SK-N-SH (cell line): Measurements from ENCODE around the gene PRR9. TPM values are rescaled to one million over a fixed set of nuclear protein-coding genes. Genes with fewer than 3 reads are reported as not detected.
A peak's percentile ranks its signal among the peaks of the same experiment; 100 is the strongest.
"Not testable (repeated sequence)": the region's sequence is repeated elsewhere in the genome, so short reads cannot be mapped to it uniquely, and the experiment has no call there.

Experiments used
- CTCF ChIA-PET: fragments of 300-600, 350-600 bp; formaldehyde crosslinking; extraction: SDS; loops from one replicate; lab custom pipeline; 2021; lab: Yijun Ruan, JAX
- POLR2A ChIA-PET: fragments of 350-600 bp; sonication (Branson Sonifier 250); formaldehyde crosslinking; extraction: SDS; loops from one replicate; lab custom pipeline; 2020; ENCODE audit warnings: antibody characterized with exemption, inconsistent platforms; lab: Yijun Ruan, JAX
- DNase-seq: peaks from one replicate; pipeline ENCODE4 v3.0.0; 2012
- H2AFZ ChIP-seq: fragments of 200-600 bp; sonication (generic); 2 replicates; pipeline ENCODE4 v1.8.1; 2016; ENCODE audit warnings: antibody characterized with exemption, mild to moderate bottlenecking, low read depth
- H3F3A ChIP-seq: fragments of 200-600 bp; sonication (generic); replicated peaks from 2 replicates; pipeline ENCODE3; 2016; ENCODE audit warnings: antibody characterized with exemption, mild to moderate bottlenecking; ENCODE audit not compliant: insufficient read depth
- H3K27ac ChIP-seq, 2 experiments: fragments of 200-500 bp in 1 of 2; fragments of 200-600 bp in 1 of 2; sonication (Bioruptor generic) in 1 of 2; sonication (generic), shearing (Covaris generic) in 1 of 2; 2 replicates each; pipeline versions ENCODE4 v1.5.1 to v1.6.1; 2014 to 2016; ENCODE audit warnings: low read depth in 2 of 2, inconsistent platforms in 1 of 2, low read length in 1 of 2, mild to moderate bottlenecking in 1 of 2, mixed read lengths in 1 of 2
- H3K27me3 ChIP-seq: fragments of 200-600 bp; sonication (generic), shearing (Covaris generic); 2 replicates; pipeline ENCODE4 v1.6.1; 2016; ENCODE audit warnings: mixed run types; ENCODE audit not compliant: insufficient read depth
- H3K36me3 ChIP-seq, 2 experiments: fragments of 200-500 bp in 1 of 2; fragments of 200-600 bp in 1 of 2; sonication (Bioruptor generic) in 1 of 2; sonication (generic) in 1 of 2; replicated peaks in 1 of 2; 2 replicates each; pipeline versions ENCODE3 to v1.5.1; 2014 to 2016; ENCODE audit warnings: low read length in 1 of 2, mild to moderate bottlenecking in 1 of 2; ENCODE audit not compliant: insufficient read depth in 2 of 2, control insufficient read depth in 1 of 2
- H3K4me1 ChIP-seq, 2 experiments: fragments of 200-500 bp in 1 of 2; fragments of 200-600 bp in 1 of 2; sonication (Bioruptor generic) in 1 of 2; sonication (generic), shearing (Covaris generic) in 1 of 2; 2 replicates each; pipeline versions ENCODE4 v1.5.1 to v1.6.1; 2014 to 2016; ENCODE audit warnings: low read depth in 1 of 2, low read length in 1 of 2, mixed run types in 1 of 2; ENCODE audit not compliant: insufficient read depth in 2 of 2, control insufficient read depth in 1 of 2
- H3K4me2 ChIP-seq: fragments of 200-600 bp; sonication (generic), shearing (Covaris generic); 2 replicates; pipeline ENCODE4 v1.6.1; 2017; ENCODE audit warnings: mixed run types
- H3K4me3 ChIP-seq, 2 experiments: fragments of 200-500 bp in 1 of 2; fragments of 200-600 bp in 1 of 2; sonication (Bioruptor generic) in 1 of 2; sonication (generic), shearing (Covaris generic) in 1 of 2; 2 replicates each; pipeline versions ENCODE4 v1.5.1 to v1.8.1; 2014 to 2016; ENCODE audit warnings: low read depth in 2 of 2, inconsistent platforms in 1 of 2, low read length in 1 of 2, mild to moderate bottlenecking in 1 of 2, mixed read lengths in 1 of 2, moderate library complexity in 1 of 2
- H3K79me2 ChIP-seq: fragments of 200-600 bp; sonication (generic); 2 replicates; pipeline ENCODE4 v1.8.1; 2017; ENCODE audit warnings: mild to moderate bottlenecking; ENCODE audit not compliant: insufficient read depth
- H3K9ac ChIP-seq: fragments of 200-600 bp; sonication (generic); 2 replicates; pipeline ENCODE4 v1.6.1; 2017; ENCODE audit warnings: mixed run types
- H3K9me2 ChIP-seq: fragments of 200-600 bp; sonication (generic); 2 replicates; pipeline ENCODE4 v1.6.1; 2017; ENCODE audit warnings: mixed run types
- H3K9me3 ChIP-seq: fragments of 200-600 bp; sonication (generic); 2 replicates; pipeline ENCODE4 v1.6.1; 2017; ENCODE audit warnings: mixed run types, mild to moderate bottlenecking, moderate library complexity
- H4K20me1 ChIP-seq: fragments of 200-600 bp; sonication (generic); 2 replicates; pipeline ENCODE4 v1.6.1; 2017; ENCODE audit warnings: mild to moderate bottlenecking, mixed run types; ENCODE audit not compliant: insufficient read depth
- FOSL2 ChIP-seq: IDR thresholded peaks from 2 replicates; pipeline ENCODE4 v1.4.0; 2012; ENCODE audit warnings: low read depth, mild to moderate bottlenecking, moderate library complexity, borderline replicate concordance
- FOXJ3 ChIP-seq: sonication (generic); formaldehyde crosslinking; IDR thresholded peaks from 2 replicates; pipeline ENCODE4 v1.5.1; 2020; ENCODE audit warnings: mild to moderate bottlenecking, missing genetic modification reagents
- GATA2 ChIP-seq: sonication (generic); formaldehyde crosslinking; IDR thresholded peaks from 2 replicates; pipeline ENCODE4 v1.5.0; 2020; ENCODE audit warnings: mild to moderate bottlenecking, missing genetic modification reagents
- JUND ChIP-seq: IDR thresholded peaks from 2 replicates; pipeline ENCODE4 v1.4.0; 2012
- MXI1 ChIP-seq: IDR thresholded peaks from 2 replicates; pipeline ENCODE4 v1.6.1; 2012; ENCODE audit warnings: mild to moderate bottlenecking, low read depth, low read length, improper control_type of control experiment
- NFIC ChIP-seq: IDR thresholded peaks from 2 replicates; pipeline ENCODE4 v1.4.0; 2012; ENCODE audit warnings: borderline replicate concordance
- NRF1 ChIP-seq: IDR thresholded peaks from 2 replicates; pipeline ENCODE4 v1.6.1; 2012; ENCODE audit warnings: low read depth, mild to moderate bottlenecking, low read length
- POLR2AphosphoS5 ChIP-seq: IDR thresholded peaks from 2 replicates; pipeline ENCODE4 v1.6.1; 2012; ENCODE audit warnings: low read depth, low read length
- RAD21 ChIP-seq: IDR thresholded peaks from 2 replicates; pipeline ENCODE4 v1.6.1; 2012; ENCODE audit warnings: mild to moderate bottlenecking, low read length
- RCOR1 ChIP-seq: fragments of 150-350 bp; IDR thresholded peaks from 2 replicates; pipeline ENCODE4 v1.6.1; 2017; ENCODE audit warnings: antibody characterized with exemption, low read length
- RFX5 ChIP-seq: IDR thresholded peaks from 2 replicates; pipeline ENCODE4 v1.6.1; 2012; ENCODE audit warnings: mild to moderate bottlenecking, improper control_type of control experiment, low read length
- SMC3 ChIP-seq: IDR thresholded peaks from 2 replicates; pipeline ENCODE4 v1.6.1; 2012; ENCODE audit warnings: low read depth, low read length, improper control_type of control experiment
- TAF1 ChIP-seq: IDR thresholded peaks from 2 replicates; pipeline ENCODE4 v1.6.1; 2012; ENCODE audit warnings: low read depth, mild to moderate bottlenecking, low read length, moderate library complexity, borderline replicate concordance
- TCF12 ChIP-seq: IDR thresholded peaks from 2 replicates; pipeline ENCODE4 v1.4.0; 2012
- TEAD4 ChIP-seq: IDR thresholded peaks from 2 replicates; pipeline ENCODE4 v1.4.0; 2012; ENCODE audit warnings: mild to moderate bottlenecking, borderline replicate concordance; ENCODE audit not compliant: insufficient read depth
- YY1 ChIP-seq: IDR thresholded peaks from 2 replicates; pipeline ENCODE4 v1.4.0; 2012; ENCODE audit warnings: low read depth, mild to moderate bottlenecking
- WGBS: methylation state at CpG from one replicate; pipeline ENCODE4 v1.1.6; 2017; ENCODE audit warnings: low lambda C conversion rate; 5-methylcytosine and 5-hydroxymethylcytosine counted together
- polyA plus RNA-seq, 3 experiments: library from polyadenylated mRNA; depleted of rRNA; stranded (reverse); fragments of >200 nt; gene quantifications; 2 replicates each; pipeline ENCODE4 v1.2.3, GENCODE V29; 2012
- TF ChIP-seq, protein P1 (sequence below): fragments of 200-600 bp; sonication (generic); IDR thresholded peaks from 2 replicates; pipeline ENCODE4 v1.6.1; 2017; ENCODE audit warnings: antibody characterized with exemption, mild to moderate bottlenecking, moderate library complexity
- TF ChIP-seq, protein P2 (sequence below): fragments of 150-350 bp; IDR thresholded peaks from 2 replicates; pipeline ENCODE4 v1.6.1; 2017; ENCODE audit warnings: antibody characterized with exemption, low read length, low read depth, borderline replicate concordance
- TF ChIP-seq, protein P3 (sequence below): IDR thresholded peaks from 2 replicates; pipeline ENCODE4 v1.4.0; 2012; ENCODE audit warnings: low read depth
- TF ChIP-seq, protein P4 (sequence below): fragments of 150-350 bp; IDR thresholded peaks from 2 replicates; pipeline ENCODE4 v1.6.1; 2016; ENCODE audit warnings: mild to moderate bottlenecking, low read depth, low read length

Gene PRR9
- polyA plus RNA-seq, 1 of the 3 experiments (the other 2 are of a cell fraction): not detected

DNA sequence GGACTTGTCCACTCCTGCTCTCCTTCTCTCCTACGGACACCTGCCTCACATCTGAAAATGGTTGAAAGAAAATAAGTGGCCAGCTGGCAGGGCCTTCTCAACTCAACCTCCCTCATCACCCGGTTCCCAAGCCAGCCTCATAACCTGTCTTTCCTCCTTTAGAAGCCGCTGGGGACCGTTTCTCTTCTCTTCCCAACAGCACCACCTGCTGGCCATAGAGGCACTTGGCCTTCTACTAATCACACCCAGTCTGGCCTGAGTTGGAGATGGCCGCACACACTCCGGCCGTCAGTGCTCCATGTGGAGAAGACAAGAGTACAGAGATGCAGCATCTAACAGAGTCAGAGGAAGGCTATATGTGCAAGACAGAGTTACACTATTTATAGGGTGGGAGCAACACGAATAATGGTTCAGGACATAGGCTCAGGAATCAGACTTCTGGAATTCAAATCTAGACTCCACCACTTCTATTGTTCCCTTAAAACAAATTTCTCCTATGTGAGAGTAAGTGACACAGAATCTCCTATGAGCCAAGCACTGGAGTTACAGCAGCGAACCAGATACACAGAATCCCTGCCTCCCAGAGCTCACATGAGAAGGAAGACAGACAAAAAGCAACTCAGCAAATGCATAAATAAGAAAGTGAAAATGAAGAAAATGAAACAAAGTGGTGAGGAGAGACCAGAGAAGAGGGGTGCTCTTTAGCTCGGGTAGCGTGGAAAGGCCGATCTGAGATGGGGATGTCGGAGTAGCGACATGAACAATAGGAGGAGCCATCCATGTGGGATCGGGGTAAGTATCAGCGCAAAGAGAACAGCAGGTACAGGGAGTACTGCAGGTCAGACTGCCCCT is 5.9 kb downstream of the PRR9 start:
- H3K36me3 ChIP-seq, H3K9me3 ChIP-seq, POLR2A ChIA-PET, H3K4me1 ChIP-seq, H3F3A ChIP-seq, H3K27ac ChIP-seq, H3K9ac ChIP-seq, H3K79me2 ChIP-seq, H3K9me2 ChIP-seq, H4K20me1 ChIP-seq: not testable (repeated sequence)
- H3K4me3 ChIP-seq: peak overlapping the region; percentile 17 to 56; a peak in 2 of 4 replicates
- peak overlapping the region; percentile 51; the same call in 1 of the 2 replicates for H2AFZ ChIP-seq
- peak; percentile 53 for TF ChIP-seq RAD21
- TF ChIP-seq SMC3: peak; percentile 35
- TF ChIP-seq, protein P1, sequence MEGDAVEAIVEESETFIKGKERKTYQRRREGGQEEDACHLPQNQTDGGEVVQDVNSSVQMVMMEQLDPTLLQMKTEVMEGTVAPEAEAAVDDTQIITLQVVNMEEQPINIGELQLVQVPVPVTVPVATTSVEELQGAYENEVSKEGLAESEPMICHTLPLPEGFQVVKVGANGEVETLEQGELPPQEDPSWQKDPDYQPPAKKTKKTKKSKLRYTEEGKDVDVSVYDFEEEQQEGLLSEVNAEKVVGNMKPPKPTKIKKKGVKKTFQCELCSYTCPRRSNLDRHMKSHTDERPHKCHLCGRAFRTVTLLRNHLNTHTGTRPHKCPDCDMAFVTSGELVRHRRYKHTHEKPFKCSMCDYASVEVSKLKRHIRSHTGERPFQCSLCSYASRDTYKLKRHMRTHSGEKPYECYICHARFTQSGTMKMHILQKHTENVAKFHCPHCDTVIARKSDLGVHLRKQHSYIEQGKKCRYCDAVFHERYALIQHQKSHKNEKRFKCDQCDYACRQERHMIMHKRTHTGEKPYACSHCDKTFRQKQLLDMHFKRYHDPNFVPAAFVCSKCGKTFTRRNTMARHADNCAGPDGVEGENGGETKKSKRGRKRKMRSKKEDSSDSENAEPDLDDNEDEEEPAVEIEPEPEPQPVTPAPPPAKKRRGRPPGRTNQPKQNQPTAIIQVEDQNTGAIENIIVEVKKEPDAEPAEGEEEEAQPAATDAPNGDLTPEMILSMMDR: peak; percentile 82
- WGBS: 7% methylated on average over 16 of the region's 16 CpGs
- CTCF ChIA-PET: interaction anchor here (0.6 to 4.3 kb wide), 7 partner anchors 9 to 570 kb away, joined by 3 to 21 read pairs (median 4); no protein-coding TSS in a partner anchor
- H3K4me2 ChIP-seq: peak overlapping the region; percentile 43; the same call in 1 of the 2 replicates
- H3K27me3 ChIP-seq: peaks cover 30% of the 10 kb centered on the region; the same call in 1 of the 2 replicates
- DNase-seq: peak; percentile 33

DNA sequence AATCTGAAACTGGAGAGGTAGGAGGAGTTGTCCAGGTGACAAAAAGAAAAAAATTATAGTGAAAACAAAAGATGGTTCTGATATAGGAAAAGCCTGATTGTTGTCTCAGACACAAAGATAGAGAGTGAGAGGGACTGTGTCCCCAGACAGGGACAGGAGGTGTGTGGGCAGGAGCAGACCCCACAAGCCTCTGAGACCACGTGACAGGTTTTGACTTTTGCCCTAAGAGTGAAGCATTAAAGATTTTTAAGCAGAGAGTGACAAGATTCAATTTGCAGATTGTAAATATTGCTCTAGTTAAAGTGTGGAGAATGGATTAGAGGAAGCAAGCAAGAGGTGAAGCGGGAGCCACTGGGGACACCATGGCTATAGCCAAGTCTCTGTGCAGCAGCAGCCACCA is 10.4 kb downstream of the PRR9 start:
- ChIA-PET POLR2A (no interaction called here), CTCF (interaction anchor here (1.3 to 1.6 kb wide), 2 partner anchors 14 to 182 kb away, joined by 3 to 6 read pairs; no protein-coding TSS in a partner anchor)
- Histone ChIP-seq H4K20me1 (no peaks in the 10 kb centered on the region), H3F3A (no peaks in the 10 kb centered on the region), H2AFZ (no peak overlapping the region), H3K36me3 (no peaks in the 10 kb centered on the region), H3K9ac (no peak overlapping the region), H3K27me3 (peaks cover 17% of the 10 kb centered on the region; the same call in 1 of the 2 replicates), H3K4me3 (no peak overlapping the region), H3K9me2 (no peaks in the 10 kb centered on the region), H3K9me3 (no peaks in the 10 kb centered on the region), H3K4me2 (no peak overlapping the region), H3K4me1 (no peaks in the 10 kb centered on the region; a peak in 1 of 4 replicates), H3K79me2 (no peaks in the 10 kb centered on the region), H3K27ac (no peak overlapping the region)
- DNase-seq: no peak
- TF ChIP-seq, protein P2, sequence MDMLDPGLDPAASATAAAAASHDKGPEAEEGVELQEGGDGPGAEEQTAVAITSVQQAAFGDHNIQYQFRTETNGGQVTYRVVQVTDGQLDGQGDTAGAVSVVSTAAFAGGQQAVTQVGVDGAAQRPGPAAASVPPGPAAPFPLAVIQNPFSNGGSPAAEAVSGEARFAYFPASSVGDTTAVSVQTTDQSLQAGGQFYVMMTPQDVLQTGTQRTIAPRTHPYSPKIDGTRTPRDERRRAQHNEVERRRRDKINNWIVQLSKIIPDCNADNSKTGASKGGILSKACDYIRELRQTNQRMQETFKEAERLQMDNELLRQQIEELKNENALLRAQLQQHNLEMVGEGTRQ: no peak
- TF ChIP-seq JUND (no peak), TEAD4 (no peak), FOXJ3 (CRISPR knock-in tag) (no peak), YY1 (no peak), TAF1 (no peak), TCF12 (no peak), MXI1 (no peak), NFIC (no peak), FOSL2 (no peak), POLR2AphosphoS5 (no peak), RCOR1 (no peak), RAD21 (no peak), NRF1 (no peak), GATA2 (no peak), RFX5 (no peak)
- TF ChIP-seq, protein P3, sequence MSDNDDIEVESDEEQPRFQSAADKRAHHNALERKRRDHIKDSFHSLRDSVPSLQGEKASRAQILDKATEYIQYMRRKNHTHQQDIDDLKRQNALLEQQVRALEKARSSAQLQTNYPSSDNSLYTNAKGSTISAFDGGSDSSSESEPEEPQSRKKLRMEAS: no peak
- TF ChIP-seq, protein P4, sequence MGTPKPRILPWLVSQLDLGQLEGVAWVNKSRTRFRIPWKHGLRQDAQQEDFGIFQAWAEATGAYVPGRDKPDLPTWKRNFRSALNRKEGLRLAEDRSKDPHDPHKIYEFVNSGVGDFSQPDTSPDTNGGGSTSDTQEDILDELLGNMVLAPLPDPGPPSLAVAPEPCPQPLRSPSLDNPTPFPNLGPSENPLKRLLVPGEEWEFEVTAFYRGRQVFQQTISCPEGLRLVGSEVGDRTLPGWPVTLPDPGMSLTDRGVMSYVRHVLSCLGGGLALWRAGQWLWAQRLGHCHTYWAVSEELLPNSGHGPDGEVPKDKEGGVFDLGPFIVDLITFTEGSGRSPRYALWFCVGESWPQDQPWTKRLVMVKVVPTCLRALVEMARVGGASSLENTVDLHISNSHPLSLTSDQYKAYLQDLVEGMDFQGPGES: no peak
- WGBS: 0% methylated on average over 2 of the region's 2 CpGs
